ENCODE data around the gene SCAMP5. TPM values are rescaled to one million over a fixed set of nuclear protein-coding genes. Genes with fewer than 3 reads are reported as not detected.

The SCAMP5 gene
- total RNA-seq, 1 donor from 2014 or later = 16.4 TPM

DNA sequence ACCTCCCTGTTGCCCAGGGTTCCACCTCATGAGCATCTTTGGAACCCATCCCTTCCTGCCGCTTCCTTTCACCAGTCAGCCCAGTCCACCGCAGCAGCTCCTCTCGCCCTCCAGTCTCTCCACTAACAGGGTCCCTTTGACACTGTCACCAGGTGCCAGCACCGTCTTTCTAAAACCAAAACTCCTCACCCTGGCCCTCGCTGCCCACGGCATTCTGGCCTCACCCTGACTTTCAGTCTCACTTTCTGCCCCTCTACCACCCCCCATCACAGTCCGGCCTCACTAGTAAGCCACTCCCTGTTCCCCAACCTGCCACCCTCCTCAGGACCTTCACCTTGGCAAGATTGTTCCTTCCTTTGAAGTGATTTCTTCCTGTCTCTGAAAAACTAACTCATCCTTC lies 32.2 kb downstream of the SCAMP5 start:
- no peak overlapping the region for H3K27ac ChIP-seq
- H3K27me3 Mint-ChIP-seq (ENCODE audit: insufficient read depth, low read depth) = peaks cover 3% of the 10 kb centered on the region
- peaks cover 6% of the 10 kb centered on the region for H4K20me1 ChIP-seq (ENCODE audit: low read depth)
- no peak overlapping the region for H2AFZ ChIP-seq (replicated peaks)
- H3K79me2 ChIP-seq (ENCODE audit: low read depth) = peaks cover 32% of the 10 kb centered on the region
- no peaks in the 10 kb centered on the region for H3K27me3 ChIP-seq
- no peak overlapping the region for H3K4me3 Mint-ChIP-seq
- H3K4me2 ChIP-seq = no peak overlapping the region
- peaks cover 6% of the 10 kb centered on the region for H3K4me1 ChIP-seq
- no peak overlapping the region for H3K27ac Mint-ChIP-seq
- H3K36me3 Mint-ChIP-seq = peaks cover 4% of the 10 kb centered on the region
- H3K9me3 Mint-ChIP-seq = no peaks in the 10 kb centered on the region
- H3K4me1 Mint-ChIP-seq = peaks cover 17% of the 10 kb centered on the region
- no peak overlapping the region for H3K4me3 ChIP-seq
- H3K9me3 ChIP-seq (ENCODE audit: low read depth) = no peaks in the 10 kb centered on the region
- no peak for DNase-seq (ENCODE audit: low spot score)
- no peaks in the 10 kb centered on the region for H3K36me3 ChIP-seq
- H3F3A ChIP-seq (ENCODE audit: low read depth) = no peaks in the 10 kb centered on the region
- no peak overlapping the region for H3K9ac ChIP-seq
- TF ChIP-seq CTCF (IDR thresholded peaks at IDR 0.05) (no peak), EZH2 (IDR thresholded peaks at IDR 0.05) (no peak), EZH2phosphoT487 (IDR thresholded peaks at IDR 0.05) (no peak)

DNA sequence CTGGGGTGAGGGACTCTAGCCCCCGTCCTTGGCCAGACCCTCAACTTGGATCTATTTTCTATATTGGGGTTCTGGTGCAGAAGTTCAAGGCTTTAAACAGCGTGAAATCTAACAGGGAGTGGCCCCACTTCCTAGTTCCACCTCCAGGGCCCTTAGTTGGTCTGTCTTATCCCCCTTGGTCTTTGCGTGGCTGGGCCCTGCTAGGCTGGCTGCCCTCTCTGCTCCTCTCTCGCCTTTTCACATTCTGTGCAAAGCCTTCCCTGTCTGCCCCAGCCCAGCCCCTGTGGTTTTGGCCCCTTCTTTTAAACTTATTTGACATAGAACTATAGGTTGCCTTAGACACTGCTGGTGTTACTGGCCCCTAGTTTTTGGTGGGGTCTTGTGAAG lies 33.6 kb downstream of the SCAMP5 start:
- Mint-ChIP-seq H3K36me3 (peaks cover 7% of the 10 kb centered on the region), H3K4me3 (no peak overlapping the region), H3K4me1 (peaks cover 10% of the 10 kb centered on the region), H3K9me3 (no peaks in the 10 kb centered on the region), H3K27me3 (ENCODE audit: insufficient read depth, low read depth) (peaks cover 6% of the 10 kb centered on the region), H3K27ac (peak overlapping the region; percentile 13)
- Histone ChIP-seq H3F3A (ENCODE audit: low read depth) (no peaks in the 10 kb centered on the region), H2AFZ (replicated peaks) (no peak overlapping the region), H3K9ac (no peak overlapping the region), H3K27ac (no peak overlapping the region), H3K4me2 (no peak overlapping the region), H3K9me3 (ENCODE audit: low read depth) (no peaks in the 10 kb centered on the region), H3K4me1 (peaks cover 6% of the 10 kb centered on the region), H3K4me3 (no peak overlapping the region), H3K27me3 (no peaks in the 10 kb centered on the region), H3K36me3 (no peaks in the 10 kb centered on the region), H3K79me2 (ENCODE audit: low read depth) (peaks cover 27% of the 10 kb centered on the region), H4K20me1 (ENCODE audit: low read depth) (peaks cover 6% of the 10 kb centered on the region)
- DNase-seq (ENCODE audit: low spot score) = no peak
- TF ChIP-seq CTCF (IDR thresholded peaks at IDR 0.05) = no peak
- no peak for TF ChIP-seq EZH2 (IDR thresholded peaks at IDR 0.05)
- TF ChIP-seq EZH2phosphoT487 (IDR thresholded peaks at IDR 0.05) = no peak

DNA sequence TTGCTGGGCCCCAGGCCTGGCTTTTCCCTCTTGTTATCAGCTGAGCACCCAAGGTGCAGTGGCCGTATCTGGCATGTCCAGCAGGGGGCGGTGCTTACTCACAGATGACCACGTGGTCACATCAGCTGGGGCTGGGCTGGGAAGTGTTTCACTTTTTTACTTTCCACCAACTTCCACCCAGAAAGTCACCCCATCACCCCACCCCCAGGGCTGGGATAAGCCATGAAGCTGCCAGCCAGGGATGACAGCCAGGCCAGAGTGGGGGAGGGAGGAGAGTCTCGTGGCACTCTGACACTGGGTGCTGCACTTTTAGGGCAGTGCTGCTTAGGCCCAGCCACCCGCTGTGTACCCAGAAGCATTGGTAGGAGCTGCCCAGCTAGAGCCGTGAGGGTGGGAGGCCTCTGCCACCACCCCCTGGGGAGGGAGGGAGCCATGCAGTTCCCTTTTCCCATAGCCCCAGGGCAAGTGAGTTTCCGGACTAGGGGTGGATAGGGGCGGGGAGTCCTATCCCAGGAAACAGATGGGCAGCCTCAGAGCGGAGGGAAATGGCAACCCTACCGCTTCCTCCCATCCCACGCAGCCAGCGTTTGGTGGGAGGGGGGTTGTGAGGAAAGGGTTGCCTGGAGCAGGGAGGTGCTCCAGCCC lies 34.1 kb downstream of the SCAMP5 start:
- Mint-ChIP-seq H3K36me3 (peaks cover 7% of the 10 kb centered on the region), H3K9me3 (no peaks in the 10 kb centered on the region), H3K27ac (peak overlapping the region; percentile 86), H3K4me3 (no peak overlapping the region), H3K4me1 (peaks cover 7% of the 10 kb centered on the region), H3K27me3 (ENCODE audit: insufficient read depth, low read depth) (peaks cover 6% of the 10 kb centered on the region)
- Histone ChIP-seq H3K9ac (no peak overlapping the region), H3K79me2 (ENCODE audit: low read depth) (peaks cover 22% of the 10 kb centered on the region), H3K27me3 (no peaks in the 10 kb centered on the region), H3K4me3 (no peak overlapping the region), H3F3A (ENCODE audit: low read depth) (no peaks in the 10 kb centered on the region), H3K27ac (no peak overlapping the region), H3K4me2 (no peak overlapping the region), H3K36me3 (no peaks in the 10 kb centered on the region), H4K20me1 (ENCODE audit: low read depth) (peaks cover 6% of the 10 kb centered on the region), H3K9me3 (ENCODE audit: low read depth) (no peaks in the 10 kb centered on the region), H2AFZ (replicated peaks) (no peak overlapping the region), H3K4me1 (peaks cover 6% of the 10 kb centered on the region)
- peak; percentile 91 for DNase-seq (ENCODE audit: low spot score)
- TF ChIP-seq EZH2 (IDR thresholded peaks at IDR 0.05) (no peak), CTCF (IDR thresholded peaks at IDR 0.05) (peak; percentile 97)
